HG03469 (cell line): ENCODE data around the gene HAPLN3.

Experiments
- ATAC-seq: cut with Tn5 transposase; IDR thresholded peaks from one replicate; pipeline ENCODE4 v1.9.1; 2021; ENCODE audit warnings: mild to moderate bottlenecking, moderate library complexity, moderate number of reproducible peaks; ENCODE audit not compliant: unreplicated experiment

Gene HAPLN3

DNA sequence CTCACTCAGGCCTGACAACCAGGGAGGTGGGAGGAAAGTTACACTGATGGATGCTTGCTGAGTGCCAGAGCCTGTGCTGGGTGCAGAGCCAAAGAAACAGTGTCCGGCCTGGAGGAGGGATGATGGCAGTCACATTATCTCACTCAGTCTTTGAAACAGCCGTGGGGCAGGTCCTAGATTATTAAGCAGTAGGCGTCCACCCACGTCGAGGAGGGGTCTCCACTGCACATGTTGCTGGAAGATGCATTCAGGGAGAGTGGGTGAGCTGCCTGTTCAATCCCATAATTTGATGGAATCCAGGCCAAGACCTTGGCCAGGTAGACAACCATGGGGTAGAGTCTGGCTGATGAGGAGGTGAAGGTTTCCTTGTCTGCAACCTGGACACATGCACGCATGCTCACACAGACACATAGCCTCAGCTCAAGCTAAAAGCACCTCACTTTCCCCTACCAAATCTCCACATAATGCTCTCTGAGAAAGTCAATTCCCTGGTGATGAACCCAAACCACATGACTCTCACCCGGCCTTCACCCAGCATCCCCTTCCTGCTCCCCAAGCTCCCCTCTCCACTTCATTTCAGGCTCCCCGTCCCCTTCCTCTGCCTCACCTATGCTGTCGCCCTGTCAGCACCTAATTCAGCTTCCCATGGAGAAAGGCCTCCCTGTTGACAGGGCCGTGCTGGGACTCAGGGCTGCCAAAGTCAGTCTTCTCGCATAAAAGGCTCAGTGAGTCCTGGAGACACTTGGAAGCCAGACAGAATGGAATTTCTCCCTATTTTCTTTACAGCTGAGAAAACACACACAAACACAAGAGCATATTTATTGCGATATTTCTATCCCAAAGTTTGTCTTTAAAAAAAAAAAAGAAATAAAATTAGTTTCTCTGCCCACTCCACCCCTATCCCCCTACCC, 62.3 kb downstream of the HAPLN3 start:
- ATAC-seq, result no peak

DNA sequence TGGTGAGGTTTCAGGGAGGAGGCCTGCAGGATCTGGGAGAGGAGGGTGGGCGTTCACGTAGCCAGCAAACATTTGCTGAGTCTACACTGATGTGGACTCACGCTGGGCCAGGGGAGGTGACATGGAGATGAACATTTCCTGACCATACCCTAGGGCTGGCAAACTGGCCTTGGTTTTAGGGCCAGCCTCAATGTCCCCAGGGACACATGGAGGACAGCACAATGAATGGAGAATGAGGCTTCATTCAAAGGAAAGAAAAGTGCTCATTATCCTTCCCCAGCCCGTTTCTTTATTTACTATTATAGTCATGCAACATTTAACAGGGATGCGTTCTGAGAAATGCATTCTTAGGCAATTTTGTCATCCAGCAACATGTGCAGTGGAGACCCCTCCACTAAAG, 65.3 kb downstream of the HAPLN3 start:
- no peak for ATAC-seq

DNA sequence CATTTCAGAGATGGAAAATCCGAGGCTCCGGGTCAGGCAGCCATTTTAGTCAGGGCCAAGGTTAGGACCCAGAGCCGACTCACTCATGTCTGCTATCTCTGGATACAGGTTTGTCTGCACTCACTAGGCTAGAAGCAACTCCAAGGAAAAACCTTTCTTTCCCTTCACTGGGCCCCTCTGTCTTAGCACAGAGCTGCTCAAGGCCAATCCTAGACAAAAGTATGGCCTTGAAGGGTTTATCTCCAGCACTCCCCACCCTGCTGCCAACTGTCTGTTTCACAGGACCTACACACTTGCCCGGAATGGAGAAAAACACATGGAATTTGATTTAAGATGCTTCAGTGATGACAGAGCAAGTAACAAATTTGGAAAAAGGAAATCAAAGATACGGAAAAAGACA, 66.6 kb downstream of the HAPLN3 start:
- no peak for ATAC-seq
